HCT116 (cell line): Measurements from ENCODE around the gene SPATS1. TPM values are rescaled to one million over a fixed set of nuclear protein-coding genes. Genes with fewer than 3 reads are reported as not detected.

Experiments
- ATAC-seq: fragments of 200-7000 bp; cut with Tn5 transposase; 2 replicates; pipeline ENCODE4 v1.9.1; 2020; ENCODE audit warnings: mild to moderate bottlenecking, moderate library complexity
- BruUV-seq: library from RNA; stranded (reverse); fragments of 400-500 nt; replicated peaks from 2 replicates; lab custom pipeline; 2021; lab: Mats Ljungman, UMichigan
- CTCF ChIA-PET: fragments of 300-600 bp; sonication (Branson Sonifier 250); formaldehyde crosslinking; loops from one replicate; lab custom pipeline; 2021; ENCODE audit warnings: antibody characterized with exemption; lab: Charles Lee
- POLR2A ChIA-PET: fragments of 300-600, 350-600 bp; sonication (Branson Sonifier 250); formaldehyde crosslinking; loops from one replicate; lab custom pipeline; 2021; ENCODE audit warnings: antibody characterized with exemption; lab: Charles Lee
- RAD21 ChIA-PET, 2 experiments: fragments of 300-600 bp; sonication (Branson Sonifier 250); formaldehyde crosslinking; loops; one replicate each; lab custom pipeline; 2023; ENCODE audit warnings: low total read pairs in 2 of 2; ENCODE audit not compliant: uncharacterized antibody in 2 of 2, unreplicated experiment in 2 of 2, low non-redundant PET in 1 of 2; lab: Charles Lee
- DNase-seq: peaks from one replicate; pipeline ENCODE4 v3.0.0-alpha.2; 2010; ENCODE audit warnings: low read depth, low spot score
- H2AFZ ChIP-seq: fragments of 200-600 bp; shearing (Covaris generic), sonication (generic); 2 replicates; pipeline ENCODE4 v1.6.1; 2017; ENCODE audit warnings: low read depth, mixed run types, mixed read lengths, antibody characterized with exemption, low read length; ENCODE audit not compliant: poor library complexity, severe bottlenecking
- H3K27ac ChIP-seq: 2 replicates; pipeline ENCODE4 v1.5.1; 2012; ENCODE audit warnings: low read depth, low read length
- H3K27me3 ChIP-seq: fragments of 200-600 bp; sonication (generic); 2 replicates; pipeline ENCODE4 v1.6.1; 2016; ENCODE audit warnings: mixed run types, low read length, mixed read lengths; ENCODE audit not compliant: insufficient read depth
- H3K36me3 ChIP-seq, 2 experiments: fragments of 200-500 bp in 1 of 2; fragments of 200-600 bp in 1 of 2; sonication (Bioruptor generic) in 1 of 2; sonication (generic) in 1 of 2; 2 replicates each; pipeline versions ENCODE4 v1.5.1 to v1.6.1; 2014 to 2016; ENCODE audit warnings: low read length in 2 of 2, inconsistent platforms in 1 of 2, mixed read lengths in 1 of 2, mixed run types in 1 of 2; ENCODE audit not compliant: insufficient read depth in 2 of 2, control insufficient read depth in 1 of 2
- H3K4me1 ChIP-seq, 2 experiments: fragments of 200-600 bp in 1 of 2; sonication (generic) in 1 of 2; 2 replicates each; pipeline versions ENCODE4 v1.5.1 to v1.6.1; 2012 to 2017; ENCODE audit warnings: low read length in 2 of 2, inconsistent platforms in 1 of 2, mild to moderate bottlenecking in 1 of 2, mixed read lengths in 1 of 2, mixed run types in 1 of 2, moderate library complexity in 1 of 2; ENCODE audit not compliant: insufficient read depth in 2 of 2, control insufficient read depth in 1 of 2
- H3K4me2 ChIP-seq: fragments of 200-600 bp; sonication (generic); 2 replicates; pipeline ENCODE4 v1.6.1; 2017; ENCODE audit warnings: mixed run types, low read length, mixed read lengths
- H3K4me3 ChIP-seq, 2 experiments: fragments of 200-600 bp in 1 of 2; sonication (generic) in 1 of 2; replicated peaks in 1 of 2; 2 replicates each; pipeline ENCODE4 v1.5.1; 2011 to 2016; ENCODE audit warnings: low read length in 2 of 2, control low read depth in 1 of 2, low read depth in 1 of 2, mild to moderate bottlenecking in 1 of 2, mixed read lengths in 1 of 2, mixed run types in 1 of 2
- H3K79me2 ChIP-seq: fragments of 200-600 bp; sonication (generic); 2 replicates; pipeline ENCODE4 v1.6.1; 2017; ENCODE audit warnings: mild to moderate bottlenecking, mixed run types, low read length, moderate library complexity, mixed read lengths; ENCODE audit not compliant: insufficient read depth
- H3K9ac ChIP-seq: fragments of 200-600 bp; sonication (generic); 2 replicates; pipeline ENCODE4 v1.6.1; 2016; ENCODE audit warnings: low read length, mixed read lengths
- H3K9me2 ChIP-seq: fragments of 200-600 bp; sonication (generic), shearing (Covaris generic); 2 replicates; pipeline ENCODE4 v1.6.1; 2017; ENCODE audit warnings: mixed run types, mild to moderate bottlenecking, moderate library complexity; ENCODE audit not compliant: insufficient read depth
- H3K9me3 ChIP-seq, 2 experiments: fragments of 200-500 bp in 1 of 2; fragments of 200-600 bp in 1 of 2; sonication (Bioruptor generic) in 1 of 2; sonication (generic) in 1 of 2; 2 replicates each; pipeline ENCODE4 v1.6.1; 2014 to 2017; ENCODE audit warnings: low read length in 2 of 2, mixed read lengths in 2 of 2, inconsistent platforms in 1 of 2, low read depth in 1 of 2, mild to moderate bottlenecking in 1 of 2, mixed run types in 1 of 2, moderate library complexity in 1 of 2; ENCODE audit not compliant: control insufficient read depth in 1 of 2, insufficient read depth in 1 of 2
- H4K20me1 ChIP-seq: fragments of 200-600 bp; sonication (generic), shearing (Covaris generic); 2 replicates; pipeline ENCODE4 v1.6.1; 2017; ENCODE audit warnings: mixed run types, mild to moderate bottlenecking, moderate library complexity; ENCODE audit not compliant: insufficient read depth
- CEBPB ChIP-seq: IDR thresholded peaks from 2 replicates; pipeline ENCODE4 v1.6.1; 2012; ENCODE audit warnings: low read depth
- ELF1 ChIP-seq: IDR thresholded peaks from 2 replicates; pipeline ENCODE4 v1.6.1; 2012; ENCODE audit warnings: low read depth, borderline replicate concordance
- POLR2AphosphoS5 ChIP-seq: IDR thresholded peaks from 2 replicates; pipeline ENCODE4 v1.6.1; 2011; ENCODE audit warnings: mild to moderate bottlenecking, low read depth, low read length, moderate library complexity
- RAD21 ChIP-seq: IDR thresholded peaks from 2 replicates; pipeline ENCODE4 v1.6.1; 2012; ENCODE audit warnings: low read depth, mild to moderate bottlenecking
- SIN3A ChIP-seq: IDR thresholded peaks from 2 replicates; pipeline ENCODE4 v1.6.1; 2012; ENCODE audit warnings: low read depth
- SP1 ChIP-seq: IDR thresholded peaks from 2 replicates; pipeline ENCODE4 v1.6.1; 2012; ENCODE audit warnings: low read depth
- SRF ChIP-seq: IDR thresholded peaks from 2 replicates; pipeline ENCODE4 v1.6.1; 2012; ENCODE audit warnings: low read depth
- YY1 ChIP-seq: IDR thresholded peaks from 2 replicates; pipeline ENCODE4 v1.6.1; 2011; ENCODE audit warnings: low read length, low read depth, moderate library complexity, mild to moderate bottlenecking; ENCODE audit not compliant: insufficient replicate concordance; ENCODE audit errors: extremely low read depth
- ZFX ChIP-seq: fragments of 450-650 bp; IDR thresholded peaks from 2 replicates; pipeline ENCODE4 v1.6.1; 2017
- intact Hi-C: fragments of 100-400 bp; cut with micrococcal nuclease; formaldehyde crosslinking; loops from 2 replicates; pipeline ENCODE4 v1.10.0; 2022
- total RNA-seq: library from RNA; stranded (reverse); gene quantifications from one replicate; pipeline ENCODE4 v1.2.1, GENCODE V29; 2021; ENCODE audit not compliant: unreplicated experiment
- TF ChIP-seq, protein P1 (sequence below), 3 experiments: fragments of 200-600 bp in 1 of 3; sonication (generic) in 1 of 3; IDR thresholded peaks in 2 of 3; conservative IDR thresholded peaks in 1 of 3; 2 replicates each; pipeline ENCODE4 v1.5.1; 2012 to 2017; ENCODE audit warnings: low read depth in 2 of 3, low read length in 2 of 3, antibody characterized with exemption in 1 of 3, borderline replicate concordance in 1 of 3, control low read depth in 1 of 3, mild to moderate bottlenecking in 1 of 3, mixed read lengths in 1 of 3, mixed run types in 1 of 3, moderate library complexity in 1 of 3; ENCODE audit not compliant: insufficient read depth in 1 of 3

Gene SPATS1
- total RNA-seq, 1 experiment from 2014 or later: not detected

DNA sequence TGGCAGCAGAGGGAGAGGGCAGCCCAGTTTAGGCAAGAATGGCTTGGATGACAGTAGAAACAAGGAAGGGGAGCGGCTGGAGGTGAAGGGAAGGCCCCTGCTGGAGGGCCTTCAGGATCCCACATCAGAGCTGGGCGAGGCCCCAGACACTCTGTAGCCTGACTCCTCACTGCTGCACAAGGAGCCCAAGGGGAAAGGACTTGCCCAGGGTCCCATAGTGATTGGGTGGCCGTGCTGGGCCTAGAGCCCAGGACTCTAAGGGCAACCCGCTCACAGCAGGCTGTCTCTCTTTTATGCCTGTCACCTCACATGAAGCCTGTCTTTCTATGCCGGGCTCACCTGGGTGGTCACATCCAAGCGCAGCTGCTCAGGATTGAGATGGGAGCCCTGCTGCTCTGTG is 38.6 kb upstream of the SPATS1 start (continued):
- TF ChIP-seq, protein P1, sequence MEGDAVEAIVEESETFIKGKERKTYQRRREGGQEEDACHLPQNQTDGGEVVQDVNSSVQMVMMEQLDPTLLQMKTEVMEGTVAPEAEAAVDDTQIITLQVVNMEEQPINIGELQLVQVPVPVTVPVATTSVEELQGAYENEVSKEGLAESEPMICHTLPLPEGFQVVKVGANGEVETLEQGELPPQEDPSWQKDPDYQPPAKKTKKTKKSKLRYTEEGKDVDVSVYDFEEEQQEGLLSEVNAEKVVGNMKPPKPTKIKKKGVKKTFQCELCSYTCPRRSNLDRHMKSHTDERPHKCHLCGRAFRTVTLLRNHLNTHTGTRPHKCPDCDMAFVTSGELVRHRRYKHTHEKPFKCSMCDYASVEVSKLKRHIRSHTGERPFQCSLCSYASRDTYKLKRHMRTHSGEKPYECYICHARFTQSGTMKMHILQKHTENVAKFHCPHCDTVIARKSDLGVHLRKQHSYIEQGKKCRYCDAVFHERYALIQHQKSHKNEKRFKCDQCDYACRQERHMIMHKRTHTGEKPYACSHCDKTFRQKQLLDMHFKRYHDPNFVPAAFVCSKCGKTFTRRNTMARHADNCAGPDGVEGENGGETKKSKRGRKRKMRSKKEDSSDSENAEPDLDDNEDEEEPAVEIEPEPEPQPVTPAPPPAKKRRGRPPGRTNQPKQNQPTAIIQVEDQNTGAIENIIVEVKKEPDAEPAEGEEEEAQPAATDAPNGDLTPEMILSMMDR (IDR thresholded peaks at IDR 0.05 in 2 of 3, conservative IDR thresholded peaks at IDR 0.05 in 1 of 3; ENCODE audit: borderline replicate concordance in 1 of 3, insufficient read depth in 1 of 3, low read depth in 2 of 3, low read length in 2 of 3): no peak
- TF ChIP-seq POLR2AphosphoS5: no peak

DNA sequence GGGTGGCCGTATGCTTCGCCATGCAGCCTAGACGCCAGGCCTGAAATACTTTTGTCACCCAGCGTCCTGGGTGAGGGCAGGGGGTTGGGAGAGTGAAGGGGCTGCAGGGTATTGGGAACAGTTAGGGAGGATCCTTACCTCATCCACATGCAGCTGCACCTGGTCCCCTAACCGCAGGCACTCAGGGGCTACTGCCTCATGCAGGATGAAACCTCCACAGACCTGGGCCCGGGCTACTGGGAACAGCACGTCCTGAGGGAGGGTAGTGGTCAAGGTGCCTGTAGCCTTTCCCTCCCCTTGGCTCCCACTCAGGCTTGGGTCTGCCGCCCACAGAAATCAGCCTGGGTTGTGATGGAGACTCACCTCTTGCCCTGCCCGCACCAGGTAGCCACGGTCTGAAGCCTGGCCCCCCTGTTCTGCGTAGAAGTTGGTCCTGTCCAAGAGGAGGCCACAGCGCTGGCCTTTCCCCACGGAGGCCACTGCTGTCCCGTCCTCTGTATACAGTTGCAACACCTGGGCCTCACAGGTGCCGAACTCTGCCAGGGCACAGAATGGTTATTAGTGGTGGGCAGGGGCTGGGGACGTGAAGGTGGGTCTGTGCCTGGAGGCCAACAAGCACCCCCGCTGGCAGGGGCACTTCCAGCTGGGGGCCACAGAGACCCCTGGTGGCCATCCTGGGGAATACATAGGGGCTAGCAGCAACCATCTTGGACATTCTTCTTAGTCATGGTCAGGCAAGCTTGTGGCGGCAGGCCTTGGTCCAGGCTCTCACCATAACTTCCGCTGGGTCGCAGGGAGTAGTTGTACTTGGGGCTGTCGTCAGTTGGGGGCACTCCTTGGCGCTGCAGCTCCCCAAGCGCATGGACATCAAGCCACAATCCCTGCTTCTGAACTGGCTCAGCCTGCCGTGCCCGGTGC is 37.9 kb upstream of the SPATS1 start:
- ATAC-seq (peak; percentile 76), DNase-seq (peak; percentile 10)
- Histone ChIP-seq H3K27ac (no peak overlapping the region), H3K4me2 (no peak overlapping the region), H3K9me3 (no peaks in the 10 kb centered on the region), H3K4me1 (no peaks in the 10 kb centered on the region), H4K20me1 (no peaks in the 10 kb centered on the region), H3K9ac (no peak overlapping the region), H3K27me3 (no peaks in the 10 kb centered on the region), H2AFZ (no peak overlapping the region), H3K9me2 (no peaks in the 10 kb centered on the region), H3K36me3 (peaks cover 30 to 61% of the 10 kb centered on the region in 2 experiments), H3K4me3 (no peak overlapping the region), H3K79me2 (no peaks in the 10 kb centered on the region)
- TF ChIP-seq SIN3A (no peak), CEBPB (no peak), YY1 (peak; percentile 59), RAD21 (peak; percentile 52), SP1 (no peak), ELF1 (no peak), SRF (no peak), ZFX (no peak)
- TF ChIP-seq, protein P1 (IDR thresholded peaks at IDR 0.05 in 2 of 3, conservative IDR thresholded peaks at IDR 0.05 in 1 of 3; ENCODE audit: borderline replicate concordance in 1 of 3, insufficient read depth in 1 of 3, low read depth in 2 of 3, low read length in 2 of 3): peak; percentile 46 to 87 (median 85); a peak in 5 of 6 replicates
- RAD21 ChIA-PET: interaction anchor here (0.8 to 1.1 kb wide), 1 partner anchor 37 kb away, joined by 3 to 4 read pairs; no protein-coding TSS in a partner anchor
- BruUV-seq: no TSS peak
- intact Hi-C loops: loop anchor here (1.0 kb wide), 1 partner anchor 36 kb away; no protein-coding TSS in a partner anchor
- CTCF ChIA-PET: interaction anchor here (0.6 to 2.1 kb wide), 7 partner anchors 8 to 208 kb away, joined by 3 to 18 read pairs (median 5); partner anchors contain the start of gene AARS2
- POLR2A ChIA-PET: interaction anchor here (1.4 kb wide), 1 partner anchor 8 kb away, joined by 4 read pairs; the partner anchor contains the start of gene AARS2
